Measurements from ENCODE around the gene TRIM8.
"Not testable (repeated sequence)": the region's sequence is repeated elsewhere in the genome, so short reads cannot be mapped to it uniquely, and the experiment has no call there.

TRIM8 gene

DNA sequence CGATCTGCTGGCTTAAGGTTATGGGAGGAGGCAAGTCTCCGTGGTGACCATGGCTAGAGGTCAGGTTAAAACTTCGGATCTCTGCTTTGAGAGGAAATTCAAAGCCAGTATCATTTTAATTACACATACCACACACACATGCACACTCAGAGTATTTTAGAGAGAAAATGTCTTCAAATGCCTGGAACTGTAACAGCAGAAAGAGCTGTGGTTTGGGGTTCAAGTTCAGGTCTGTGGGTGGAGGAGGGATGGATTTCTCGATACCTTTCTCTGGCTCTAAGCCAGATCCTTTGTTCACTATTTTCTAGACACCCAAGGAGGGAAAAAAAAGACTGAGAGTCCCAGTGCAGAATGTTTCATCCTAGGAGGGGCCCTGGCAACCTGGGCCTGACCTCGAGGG is 37.4 kb downstream of the TRIM8 start:
- no peak overlapping the region for H3K27ac ChIP-seq
- no peak for TF ChIP-seq ZFX (IDR thresholded peaks at IDR 0.05; ENCODE audit: borderline replicate concordance)
- TF ChIP-seq, protein P1, sequence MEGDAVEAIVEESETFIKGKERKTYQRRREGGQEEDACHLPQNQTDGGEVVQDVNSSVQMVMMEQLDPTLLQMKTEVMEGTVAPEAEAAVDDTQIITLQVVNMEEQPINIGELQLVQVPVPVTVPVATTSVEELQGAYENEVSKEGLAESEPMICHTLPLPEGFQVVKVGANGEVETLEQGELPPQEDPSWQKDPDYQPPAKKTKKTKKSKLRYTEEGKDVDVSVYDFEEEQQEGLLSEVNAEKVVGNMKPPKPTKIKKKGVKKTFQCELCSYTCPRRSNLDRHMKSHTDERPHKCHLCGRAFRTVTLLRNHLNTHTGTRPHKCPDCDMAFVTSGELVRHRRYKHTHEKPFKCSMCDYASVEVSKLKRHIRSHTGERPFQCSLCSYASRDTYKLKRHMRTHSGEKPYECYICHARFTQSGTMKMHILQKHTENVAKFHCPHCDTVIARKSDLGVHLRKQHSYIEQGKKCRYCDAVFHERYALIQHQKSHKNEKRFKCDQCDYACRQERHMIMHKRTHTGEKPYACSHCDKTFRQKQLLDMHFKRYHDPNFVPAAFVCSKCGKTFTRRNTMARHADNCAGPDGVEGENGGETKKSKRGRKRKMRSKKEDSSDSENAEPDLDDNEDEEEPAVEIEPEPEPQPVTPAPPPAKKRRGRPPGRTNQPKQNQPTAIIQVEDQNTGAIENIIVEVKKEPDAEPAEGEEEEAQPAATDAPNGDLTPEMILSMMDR (IDR thresholded peaks at IDR 0.05): no peak

DNA sequence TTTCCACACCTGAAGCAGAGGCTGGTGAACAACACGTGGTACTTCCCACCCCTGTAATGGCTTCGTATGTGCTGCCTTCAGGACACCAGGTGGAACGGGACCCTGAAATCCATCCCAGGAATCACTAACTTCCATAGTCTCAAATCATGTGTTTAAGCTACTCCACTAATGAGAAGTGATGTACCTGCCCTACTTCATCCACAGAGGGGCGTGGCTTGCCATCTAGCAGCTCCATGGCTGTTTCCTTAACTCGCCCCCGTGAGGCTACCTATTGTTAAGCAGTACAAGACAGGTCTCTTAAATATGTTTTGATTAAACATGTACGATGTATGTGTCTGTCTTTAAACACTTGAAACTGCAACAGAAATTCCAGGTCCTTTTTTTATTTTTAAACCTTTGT is 38.1 kb downstream of the TRIM8 start:
- no peak overlapping the region for H3K27ac ChIP-seq
- TF ChIP-seq, protein P1 (IDR thresholded peaks at IDR 0.05): no peak
- TF ChIP-seq ZFX (IDR thresholded peaks at IDR 0.05; ENCODE audit: borderline replicate concordance): no peak

DNA sequence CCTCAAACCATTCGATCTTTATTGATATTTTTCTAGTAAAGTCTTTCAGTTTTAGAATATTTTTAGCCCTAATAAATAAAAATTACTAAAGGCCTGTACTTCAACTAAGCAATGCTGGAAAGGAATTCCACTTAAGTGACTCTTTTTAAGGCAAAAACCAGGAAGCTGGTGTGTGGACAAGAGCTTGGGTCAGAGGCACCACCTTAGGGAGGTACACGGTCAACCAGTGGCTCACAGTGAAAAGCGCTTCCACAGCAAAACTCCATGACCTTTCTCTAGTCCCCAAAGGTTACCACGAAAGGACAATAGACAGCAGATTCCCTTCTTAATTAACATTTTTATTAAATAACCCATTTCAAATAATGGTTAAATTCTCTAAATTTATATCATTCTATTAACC is 38.7 kb downstream of the TRIM8 start:
- no peak for TF ChIP-seq ZFX (IDR thresholded peaks at IDR 0.05; ENCODE audit: borderline replicate concordance)
- TF ChIP-seq, protein P1 (IDR thresholded peaks at IDR 0.05): no peak
- H3K27ac ChIP-seq: no peak overlapping the region

DNA sequence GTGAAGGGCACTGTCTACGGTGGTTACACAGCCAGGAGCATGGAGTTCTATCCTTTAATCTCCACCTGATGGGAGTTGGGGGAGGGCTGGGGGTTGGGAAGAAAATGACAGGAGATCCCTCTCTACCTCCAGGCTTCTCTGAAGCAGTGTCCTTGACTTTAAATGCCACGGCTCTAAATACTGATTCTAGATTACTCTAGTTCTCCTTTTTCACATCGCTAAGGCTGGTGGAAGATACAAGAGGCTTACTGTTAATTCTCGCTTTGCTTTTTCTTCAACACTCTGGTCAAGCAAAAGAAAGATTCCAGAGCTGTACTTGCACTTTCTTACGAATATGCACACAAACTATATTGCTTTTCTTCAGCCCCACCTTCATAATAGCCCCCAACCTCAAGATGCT is 39.5 kb downstream of the TRIM8 start:
- H3K27ac ChIP-seq: no peak overlapping the region
- TF ChIP-seq ZFX (IDR thresholded peaks at IDR 0.05; ENCODE audit: borderline replicate concordance): no peak
- TF ChIP-seq, protein P1 (IDR thresholded peaks at IDR 0.05): no peak

DNA sequence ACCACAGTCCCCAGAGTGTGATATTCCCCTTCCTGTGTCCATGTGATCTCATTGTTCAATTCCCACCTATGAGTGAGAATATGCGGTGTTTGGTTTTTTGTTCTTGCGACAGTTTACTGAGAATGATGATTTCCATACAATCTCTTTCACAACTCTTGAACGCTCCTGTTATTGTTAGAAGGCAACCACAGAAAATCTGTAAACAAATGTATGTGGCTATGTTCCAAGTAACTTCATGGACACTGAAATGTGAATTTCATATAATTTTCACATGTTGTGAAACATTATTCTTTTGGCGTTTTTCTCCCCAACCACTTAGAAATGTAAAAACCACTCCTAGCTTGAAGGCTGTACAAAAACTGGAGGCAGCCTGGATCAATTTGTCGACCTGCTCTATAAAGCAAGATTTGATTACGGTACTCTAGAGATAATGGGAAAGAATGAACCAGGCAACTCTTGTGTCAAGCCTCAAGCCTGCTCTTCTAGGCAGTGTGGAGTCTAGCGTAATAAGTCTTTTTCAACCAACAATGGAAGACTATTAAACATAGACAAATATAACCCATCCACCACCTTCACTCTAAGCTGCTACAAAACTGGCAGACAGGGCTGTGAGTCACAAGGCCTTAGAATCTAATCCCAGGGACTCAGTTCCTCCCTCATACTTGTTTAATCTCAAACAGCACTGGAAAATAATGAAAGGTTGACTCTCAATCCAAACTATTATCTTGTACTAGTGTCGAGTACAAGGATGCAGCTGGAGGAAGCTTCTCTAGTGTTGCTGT is 47.2 kb downstream of the TRIM8 start:
- TF ChIP-seq ZFX (IDR thresholded peaks at IDR 0.05; ENCODE audit: borderline replicate concordance): no peak
- TF ChIP-seq, protein P1 (IDR thresholded peaks at IDR 0.05): no peak
- H3K27ac ChIP-seq: no peak overlapping the region

DNA sequence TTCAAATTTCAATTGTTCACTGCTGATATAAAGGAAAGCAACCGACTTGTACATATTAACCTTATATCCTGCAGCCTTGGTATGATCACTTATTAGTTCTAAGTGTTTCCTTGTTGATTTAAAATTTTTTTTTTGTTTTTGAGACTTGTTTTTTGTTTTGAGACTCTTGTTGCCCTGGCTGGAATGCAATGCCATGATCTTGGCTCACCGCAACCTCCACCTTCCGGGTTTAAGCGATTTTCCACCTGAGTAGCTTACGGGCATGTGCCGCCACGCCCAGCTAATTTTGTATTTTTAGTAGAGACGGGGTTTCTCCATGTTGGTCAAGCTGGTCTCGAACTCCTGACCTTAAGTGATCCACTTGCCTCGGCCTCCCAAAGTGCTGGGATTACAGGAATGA is 51.1 kb downstream of the TRIM8 start:
- H3K27ac ChIP-seq: not testable (repeated sequence)

DNA sequence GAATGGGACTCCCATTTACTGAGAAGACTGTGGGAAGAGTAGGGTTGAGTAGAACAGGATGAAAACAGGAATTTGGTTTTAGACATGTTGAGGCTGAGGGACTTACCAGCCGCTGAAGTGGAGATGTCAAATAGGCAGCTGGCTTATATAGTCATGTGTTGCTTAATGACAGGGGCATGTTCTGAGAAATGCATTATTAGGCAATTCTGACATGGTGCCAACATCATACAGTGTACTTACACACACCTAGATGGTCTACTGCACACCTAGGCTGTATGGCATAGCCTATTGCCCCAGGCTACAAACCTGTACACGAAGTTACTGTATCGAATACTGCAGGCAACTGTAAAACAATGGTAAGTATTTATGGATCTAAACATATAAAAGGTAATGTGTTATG is 52.5 kb downstream of the TRIM8 start:
- H3K27ac ChIP-seq: no peak overlapping the region
- TF ChIP-seq, protein P1 (IDR thresholded peaks at IDR 0.05): no peak
- TF ChIP-seq ZFX (IDR thresholded peaks at IDR 0.05; ENCODE audit: borderline replicate concordance): no peak

DNA sequence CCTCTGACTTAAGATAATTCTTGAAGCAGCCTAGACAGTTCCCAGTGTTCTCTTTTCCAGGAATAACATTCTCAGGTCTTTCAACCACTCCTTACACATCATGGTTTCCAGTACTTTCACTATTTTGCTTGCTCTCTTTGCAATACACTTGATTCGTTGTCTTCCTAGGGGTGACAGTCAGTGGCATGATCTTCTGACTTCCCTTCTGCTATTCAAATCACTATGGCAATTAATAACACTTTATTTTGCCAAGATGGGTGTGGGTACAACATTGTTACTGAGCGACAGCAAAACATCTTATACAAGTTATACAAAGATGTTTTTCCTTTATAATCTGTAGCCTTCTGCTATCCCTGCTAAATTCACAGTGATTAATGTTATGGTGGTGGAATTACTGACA is 54.6 kb downstream of the TRIM8 start:
- TF ChIP-seq, protein P1 (IDR thresholded peaks at IDR 0.05): no peak
- TF ChIP-seq ZFX (IDR thresholded peaks at IDR 0.05; ENCODE audit: borderline replicate concordance): no peak
- H3K27ac ChIP-seq: no peak overlapping the region
